Stomach (tissue), 4 donors: Measurements from ENCODE around the gene SLCO1A2.

Experiments used
- POLR2A ChIP-seq, 4 donors: fragments of 450-650 bp; IDR thresholded peaks; one replicate each; pipeline ENCODE4 v1.6.1; 2016; ENCODE audit warnings: antibody characterized with exemption in 4 of 4, control low read depth in 2 of 4, mild to moderate bottlenecking in 1 of 4, moderate library complexity in 1 of 4
- POLR2AphosphoS5 ChIP-seq, 3 donors: sonication (generic); formaldehyde crosslinking; IDR thresholded peaks; one replicate each; pipeline ENCODE4 v1.6.1; 2016; ENCODE audit warnings: antibody characterized with exemption in 3 of 3

- TF ChIP-seq POLR2A (IDR thresholded peaks at IDR 0.05) (no peak), POLR2AphosphoS5 (IDR thresholded peaks at IDR 0.05) (no peak)
These were observed 49.5 kb upstream of the SLCO1A2 start for GRCh38 chr12:21384261-21384660.
